Measurements from ENCODE around the gene CTNNA3. TPM values are rescaled to one million over a fixed set of nuclear protein-coding genes. Genes with fewer than 3 reads are reported as not detected.

CTNNA3 gene
- total and polyA plus RNA-seq, 2 donors (not counting 3 experiments of a cell fraction or from before 2014, with no cell fraction given) = not detected

DNA sequence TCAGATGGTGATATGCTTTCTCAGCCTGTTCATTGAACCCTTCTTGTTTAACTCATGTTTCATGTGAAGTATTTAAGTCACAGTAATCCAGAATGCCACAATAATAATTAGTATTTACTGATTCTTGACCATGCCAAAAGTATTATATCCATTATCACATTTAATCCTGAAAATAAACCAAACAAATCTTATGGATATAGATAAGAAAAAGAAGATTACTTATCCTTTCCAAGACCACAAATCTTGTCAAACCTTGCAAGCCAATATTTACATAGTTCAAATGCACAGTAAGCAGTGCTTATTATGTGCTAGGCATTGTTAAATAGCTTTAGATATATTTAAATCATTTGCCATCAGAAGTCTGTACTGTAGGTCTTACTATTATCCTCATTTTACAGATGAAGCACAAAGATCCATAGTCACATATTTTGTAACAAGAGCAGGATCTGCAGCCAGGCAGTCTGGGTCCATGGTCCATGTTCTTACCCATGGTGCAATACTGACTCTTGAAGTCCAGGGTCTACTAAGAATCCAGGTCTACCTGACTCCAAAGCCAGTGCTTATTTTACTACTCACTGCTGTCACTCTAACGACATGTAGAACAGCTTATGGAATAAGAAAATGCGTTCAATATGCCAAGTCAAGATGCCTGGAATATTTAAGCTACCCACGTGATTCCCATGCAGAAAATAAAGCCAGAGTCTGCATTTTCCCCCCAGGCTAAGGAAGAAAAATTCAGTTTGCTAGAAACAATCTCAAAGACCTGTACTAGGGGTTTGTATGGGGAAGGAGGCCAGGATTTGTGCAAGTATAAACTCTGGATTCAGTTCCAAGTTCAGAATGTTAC, 1755.0 kb downstream of the CTNNA3 start:
- dilution Hi-C loops (cut with MboI; ENCODE audit: extremely low pct_ligation_motif_present, low sequenced_read_pairs) (no loop called here), intact Hi-C loops (cut with micrococcal nuclease) (no loop called here)
- TF ChIP-seq MYC (IDR thresholded peaks at IDR 0.05; ENCODE audit: low read depth, low read length) (no peak), POLR2AphosphoS5 (IDR thresholded peaks at IDR 0.05; ENCODE audit: insufficient read depth, low read depth, low read length) (no peak), JUN (IDR thresholded peaks at IDR 0.05; ENCODE audit: borderline replicate concordance, insufficient read depth, insufficient read length, low read depth) (no peak), FOS (IDR thresholded peaks at IDR 0.05; ENCODE audit: borderline replicate concordance, insufficient read depth, low read length) (no peak), EZH2 (IDR thresholded peaks at IDR 0.05; ENCODE audit: borderline replicate concordance, low read depth, low read length, severe bottlenecking) (no peak), POLR2A (IDR thresholded peaks at IDR 0.05; ENCODE audit: low read depth, low read length) (no peak), GATA2 (IDR thresholded peaks at IDR 0.05; ENCODE audit: insufficient read depth, insufficient read length, low read depth, low read length) (no peak)
- TF ChIP-seq, protein P1, sequence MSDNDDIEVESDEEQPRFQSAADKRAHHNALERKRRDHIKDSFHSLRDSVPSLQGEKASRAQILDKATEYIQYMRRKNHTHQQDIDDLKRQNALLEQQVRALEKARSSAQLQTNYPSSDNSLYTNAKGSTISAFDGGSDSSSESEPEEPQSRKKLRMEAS (IDR thresholded peaks at IDR 0.05; ENCODE audit: insufficient read depth, insufficient read length) = no peak
- TF ChIP-seq, protein P2, sequence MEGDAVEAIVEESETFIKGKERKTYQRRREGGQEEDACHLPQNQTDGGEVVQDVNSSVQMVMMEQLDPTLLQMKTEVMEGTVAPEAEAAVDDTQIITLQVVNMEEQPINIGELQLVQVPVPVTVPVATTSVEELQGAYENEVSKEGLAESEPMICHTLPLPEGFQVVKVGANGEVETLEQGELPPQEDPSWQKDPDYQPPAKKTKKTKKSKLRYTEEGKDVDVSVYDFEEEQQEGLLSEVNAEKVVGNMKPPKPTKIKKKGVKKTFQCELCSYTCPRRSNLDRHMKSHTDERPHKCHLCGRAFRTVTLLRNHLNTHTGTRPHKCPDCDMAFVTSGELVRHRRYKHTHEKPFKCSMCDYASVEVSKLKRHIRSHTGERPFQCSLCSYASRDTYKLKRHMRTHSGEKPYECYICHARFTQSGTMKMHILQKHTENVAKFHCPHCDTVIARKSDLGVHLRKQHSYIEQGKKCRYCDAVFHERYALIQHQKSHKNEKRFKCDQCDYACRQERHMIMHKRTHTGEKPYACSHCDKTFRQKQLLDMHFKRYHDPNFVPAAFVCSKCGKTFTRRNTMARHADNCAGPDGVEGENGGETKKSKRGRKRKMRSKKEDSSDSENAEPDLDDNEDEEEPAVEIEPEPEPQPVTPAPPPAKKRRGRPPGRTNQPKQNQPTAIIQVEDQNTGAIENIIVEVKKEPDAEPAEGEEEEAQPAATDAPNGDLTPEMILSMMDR (IDR thresholded peaks at IDR 0.05; ENCODE audit: extremely low read depth in 1 of 2, insufficient read depth in 1 of 2, low read depth in 1 of 2, low read length in 2 of 2) = no peak
- FAIRE-seq (no peak), DNase-seq (ENCODE audit: low read depth, low spot score) (no peak)
- Histone ChIP-seq H3K27ac (ENCODE audit: insufficient read depth, low read depth, low read length) (no peak overlapping the region), H3K9me3 (replicated peaks; ENCODE audit: control insufficient read depth, insufficient read depth, low read length) (no peaks in the 10 kb centered on the region), H3K9ac (replicated peaks; ENCODE audit: extremely low read depth, insufficient read depth, low read length) (no peak overlapping the region), H3K4me2 (ENCODE audit: insufficient read depth, low read length) (no peak overlapping the region), H4K20me1 (replicated peaks; ENCODE audit: control insufficient read depth, extremely low read depth, insufficient read depth, low read length) (no peaks in the 10 kb centered on the region), H3K36me3 (ENCODE audit: control insufficient read depth in 2 of 2, extremely low read depth in 1 of 2, insufficient read depth in 2 of 2, low read length in 2 of 2) (no peaks in the 10 kb centered on the region), H2AFZ (ENCODE audit: low read depth, low read length) (no peak overlapping the region), H3K79me2 (ENCODE audit: control insufficient read depth, insufficient read depth, low read length) (no peaks in the 10 kb centered on the region), H3K4me3 (replicated peaks in 1 of 3; ENCODE audit: insufficient read depth in 1 of 3, low read depth in 1 of 3, low read length in 3 of 3) (no peak overlapping the region), H3K4me1 (ENCODE audit: control insufficient read depth, extremely low read depth, insufficient read depth, low read length) (no peaks in the 10 kb centered on the region), H3K9me1 (replicated peaks; ENCODE audit: control insufficient read depth, extremely low read depth, insufficient read depth, low read length) (no peaks in the 10 kb centered on the region), H3K27me3 (ENCODE audit: control insufficient read depth in 2 of 2, insufficient read depth in 2 of 2, low read length in 2 of 2) (no peaks in the 10 kb centered on the region)
- no TSS peak for BruUV-seq (replicated peaks)
- CTCF ChIA-PET = no interaction called here
- POLR2A ChIA-PET = no interaction called here
